ENCODE data around the gene B4GAT1.
A peak's percentile ranks its signal among the peaks of the same experiment; 100 is the strongest.
"Not testable (repeated sequence)": the region's sequence is repeated elsewhere in the genome, so short reads cannot be mapped to it uniquely, and the experiment has no call there.

Gene B4GAT1

DNA sequence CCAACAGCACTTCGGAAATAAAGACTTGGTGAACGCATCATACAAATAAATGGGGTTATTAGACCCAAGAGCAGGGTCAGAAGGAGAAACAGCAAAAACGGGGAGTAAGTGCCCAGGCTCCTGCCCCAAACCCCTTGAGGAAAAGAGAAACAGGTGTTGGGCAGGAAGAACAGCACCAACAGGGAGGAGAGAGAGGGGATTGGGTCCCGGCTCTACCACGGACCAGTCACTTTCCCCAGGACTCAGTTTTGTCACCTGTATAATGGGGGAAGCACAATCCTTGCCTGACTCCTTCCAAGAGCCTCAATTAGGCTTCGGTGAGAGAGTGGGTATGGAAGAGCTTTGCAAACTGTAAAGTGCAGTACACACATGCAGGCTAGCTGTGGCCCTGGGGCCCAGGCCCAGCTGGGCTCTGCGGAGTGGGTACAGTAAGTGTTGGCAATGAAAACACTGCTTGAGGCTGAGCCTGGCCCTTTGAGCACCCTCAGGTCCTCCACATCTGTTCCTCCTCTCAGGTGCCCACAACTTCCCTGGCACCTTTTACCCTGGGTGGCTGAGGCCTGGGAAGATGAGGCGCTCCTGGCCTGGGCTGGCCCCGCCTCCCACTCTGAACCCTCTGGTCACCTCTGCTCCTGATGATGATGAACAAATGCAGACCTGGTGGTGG, 15.2 kb upstream of the B4GAT1 start:
- DNase-seq = no peak

DNA sequence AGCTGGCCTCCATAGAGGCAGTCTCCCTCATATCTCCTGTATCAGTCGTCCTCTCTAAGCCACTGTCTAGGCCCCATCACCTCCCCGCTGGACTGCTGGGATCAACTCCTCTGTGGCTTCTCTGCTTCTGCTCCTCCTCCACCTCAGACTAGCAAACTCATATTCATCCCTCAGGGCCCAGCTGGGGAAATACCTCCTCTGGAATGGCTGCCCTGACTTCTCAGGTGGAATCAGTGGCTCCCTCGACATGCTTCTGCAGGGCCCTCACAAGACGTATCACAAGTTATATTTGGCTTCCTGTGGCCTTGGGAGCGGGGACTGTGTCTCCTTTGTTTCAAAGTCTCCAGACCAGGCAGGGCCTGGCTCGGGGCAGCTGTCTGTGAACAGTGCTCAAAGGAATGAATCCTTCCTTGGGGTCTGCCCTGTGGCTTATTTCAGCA, 14.1 kb upstream of the B4GAT1 start:
- no peak for DNase-seq

- DNase-seq = no peak
Observed at GRCh38 chr11:66360406-66361073, 13.1 kb upstream of the B4GAT1 start.

- DNase-seq = no peak
Observed at GRCh38 chr11:66359662-66360087, 12.2 kb upstream of the B4GAT1 start.

DNA sequence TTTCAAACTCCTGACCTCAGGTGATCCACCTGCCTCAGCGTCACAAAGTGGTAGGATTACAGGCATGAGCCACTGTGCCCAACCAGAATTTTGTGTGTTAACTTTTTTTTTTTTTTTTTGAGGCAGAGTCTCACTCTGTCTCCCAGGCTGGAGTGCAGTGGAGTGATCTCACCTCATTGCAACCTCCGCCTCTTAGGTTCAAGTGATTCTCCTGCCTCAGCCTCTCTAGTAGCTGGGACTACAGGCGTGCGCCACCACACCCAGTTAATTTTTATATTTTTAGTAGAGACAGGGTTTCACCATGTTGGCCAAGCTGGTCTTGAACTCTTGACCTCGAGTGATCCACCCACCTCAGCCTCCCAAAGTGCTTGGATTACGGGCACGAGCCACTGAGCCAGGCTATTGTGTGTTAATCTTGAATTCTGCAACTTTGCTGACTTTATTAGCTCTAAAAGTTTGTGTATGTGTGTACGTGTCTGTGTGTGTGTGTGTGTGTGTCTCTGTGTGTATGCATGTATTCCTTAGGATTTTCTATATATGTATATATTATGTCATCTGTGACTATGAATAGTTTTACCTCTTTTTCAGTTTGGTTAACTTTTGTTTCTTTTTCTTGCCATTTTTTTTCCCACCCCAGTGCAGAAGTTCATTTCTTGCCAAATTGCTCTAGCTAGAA, 3.3 kb upstream of the B4GAT1 start:
- DNase-seq = not testable (repeated sequence)

DNA sequence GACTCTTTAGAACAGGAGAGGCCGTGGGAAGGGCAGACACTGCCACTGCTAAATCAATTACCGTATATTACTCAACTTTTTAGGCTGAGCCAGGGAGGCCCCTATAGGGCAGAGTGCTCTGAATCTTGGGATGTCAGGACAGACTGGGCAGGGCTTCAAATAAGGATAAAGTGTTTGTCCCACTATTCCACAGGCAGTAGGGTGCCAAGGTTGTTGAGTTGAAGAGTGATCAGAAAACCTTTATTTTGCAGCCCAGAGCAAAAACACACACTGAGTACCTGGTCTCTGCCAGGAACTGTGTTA, 1.6 kb upstream of the B4GAT1 start:
- no peak for DNase-seq

GRCh38 chr11:66346476-66347424, 679 bp downstream of the B4GAT1 start:
- no peak for DNase-seq

DNA sequence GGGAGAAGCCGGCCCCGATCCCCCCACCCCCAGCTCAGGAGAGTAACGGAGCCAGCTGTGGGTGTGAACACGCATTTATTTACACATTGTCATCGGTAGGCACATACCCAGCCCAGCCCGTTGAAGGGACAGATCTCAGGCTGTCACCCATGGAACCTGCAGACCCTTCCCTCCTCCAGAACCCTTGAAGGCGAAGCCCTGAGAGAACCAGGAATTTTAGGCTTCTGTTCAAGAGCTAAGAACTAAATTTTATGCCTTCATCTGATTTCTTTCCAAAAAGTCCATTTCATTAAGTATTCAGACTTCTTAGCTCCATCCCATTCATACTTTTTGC, 2.1 kb downstream of the B4GAT1 start:
- no peak for DNase-seq

DNA sequence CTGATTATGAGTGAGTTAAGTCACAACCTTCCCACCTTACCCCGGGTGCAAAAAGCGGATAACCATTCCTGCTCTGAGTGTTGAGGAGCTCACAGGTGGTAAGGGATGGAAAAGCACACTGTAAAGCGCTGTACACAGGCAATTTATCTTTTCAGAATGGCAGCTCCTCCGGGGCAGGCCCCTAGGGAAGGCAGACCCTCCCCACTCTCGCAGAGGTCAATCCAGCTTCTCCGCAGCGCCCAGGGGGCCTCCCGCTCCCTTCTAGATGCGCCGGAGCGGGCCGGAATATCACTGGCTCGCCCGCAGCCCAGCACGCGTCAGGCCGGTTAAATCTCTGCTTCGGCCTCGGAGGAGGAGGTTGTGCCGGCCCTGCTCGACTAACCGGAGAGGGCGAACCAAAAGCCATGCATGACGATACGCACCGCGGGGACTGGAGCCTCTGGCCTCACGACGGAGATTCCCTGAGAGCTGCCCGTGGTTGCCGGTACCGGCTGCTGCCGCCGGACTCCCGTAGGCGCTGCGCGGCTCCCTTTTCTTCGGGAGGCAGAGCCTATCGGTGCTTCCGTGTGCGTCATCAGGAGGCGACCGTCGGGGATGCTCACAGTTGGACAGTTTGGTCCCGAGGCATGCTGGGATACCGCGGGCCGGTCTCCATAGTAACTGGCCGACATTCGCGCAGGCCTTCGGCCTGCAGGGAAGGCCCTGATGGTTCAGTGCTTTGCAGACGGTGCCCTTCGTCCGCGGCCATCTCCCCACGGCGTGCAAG, 2.7 kb downstream of the B4GAT1 start, which contains the start of gene BRMS1:
Gene BRMS1 (minus strand): TSS at position 555 of the 766 bp plus-strand sequence. CDS start 2,870 bp downstream, outside the sequence.
- peak; percentile 99 for DNase-seq

DNA sequence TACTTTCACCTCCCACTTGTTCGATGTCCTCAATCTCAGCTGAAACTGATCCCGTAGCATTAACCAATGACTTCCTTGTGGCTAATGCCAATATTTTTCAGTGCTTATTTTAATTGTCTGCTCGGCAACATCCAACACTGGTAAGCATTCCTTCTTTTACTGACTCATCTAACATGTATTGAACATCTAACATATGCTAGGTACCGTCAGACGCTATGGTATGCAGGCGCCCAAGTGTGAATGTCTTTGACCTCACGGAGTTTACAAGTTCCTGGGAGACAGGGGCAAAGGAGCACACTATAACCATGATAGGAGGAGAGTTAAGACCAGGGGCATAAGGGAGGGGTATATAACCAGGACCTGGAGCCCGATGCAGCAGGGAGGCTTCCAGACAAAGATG, 4.3 kb downstream of the B4GAT1 start:
- no peak for DNase-seq

DNA sequence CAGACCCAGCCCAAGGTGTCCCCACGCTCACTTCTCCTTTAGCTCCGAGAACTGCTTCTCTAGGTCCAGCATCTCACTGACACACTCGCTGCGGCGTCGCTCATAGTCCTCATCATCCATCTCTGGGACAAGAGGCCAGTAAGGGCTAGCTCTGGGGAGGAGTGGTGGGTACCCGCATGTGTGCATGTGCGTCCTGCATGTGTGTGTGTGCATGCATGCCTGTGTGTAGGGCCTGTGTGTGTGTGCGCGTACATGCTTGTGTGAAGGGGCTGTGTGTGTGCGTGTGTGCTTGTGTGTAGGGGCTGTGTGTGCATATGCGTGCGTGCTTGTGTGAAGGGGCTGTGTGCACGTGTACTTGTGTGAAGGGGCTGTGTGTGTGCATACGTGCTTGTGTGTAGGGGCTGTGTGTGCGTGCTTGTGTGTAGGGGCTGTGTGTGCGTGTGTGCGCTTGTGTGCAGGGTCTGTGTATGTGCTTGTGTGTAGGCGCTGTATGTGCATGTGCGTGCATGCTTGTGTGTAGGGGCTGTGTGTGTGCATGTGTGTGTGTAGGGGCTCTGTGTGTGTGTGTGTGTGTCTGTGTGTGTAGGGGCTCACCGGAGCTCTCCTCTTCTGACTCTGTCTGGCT, 5.8 kb downstream of the B4GAT1 start:
- DNase-seq = no peak

GRCh38 chr11:66340596-66341501, 6.6 kb downstream of the B4GAT1 start:
- DNase-seq = no peak

DNA sequence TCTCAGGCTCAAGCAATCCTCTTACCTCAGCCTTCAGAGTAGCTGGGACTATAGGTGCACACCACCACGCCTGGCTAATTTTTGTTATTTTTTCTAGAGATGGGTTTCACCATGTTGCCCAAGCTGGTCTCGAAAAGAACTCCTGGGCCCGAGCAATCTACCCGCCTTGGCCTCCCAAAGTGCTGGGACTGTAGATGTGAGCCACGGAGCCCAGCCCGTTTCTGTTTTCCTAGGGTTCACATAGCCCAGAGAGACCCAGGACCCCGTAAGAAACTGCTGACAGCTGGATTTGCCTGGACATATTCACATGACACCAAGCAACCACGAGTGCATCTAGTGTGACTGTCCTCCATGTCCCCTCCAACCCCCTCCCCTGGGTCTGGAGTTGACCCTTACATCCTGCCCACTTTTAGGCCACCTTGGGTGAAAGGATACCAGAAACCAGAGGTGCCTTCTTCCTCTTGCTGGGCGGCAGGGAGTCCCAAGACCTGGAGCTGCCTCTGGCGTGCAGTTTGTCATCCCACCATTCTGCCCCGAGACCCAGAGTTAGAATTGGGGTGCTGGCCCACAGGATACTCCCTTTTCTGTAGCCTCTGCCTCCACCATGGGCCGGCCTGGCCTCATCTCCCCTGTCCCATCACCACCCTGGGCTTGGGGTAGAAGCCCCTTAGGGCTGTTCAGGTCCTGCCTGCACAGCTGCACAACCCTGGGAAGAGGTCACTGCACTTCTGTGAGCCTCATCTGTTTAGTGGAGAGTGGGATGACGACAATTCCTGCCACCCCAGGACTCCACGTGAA, 7.5 kb downstream of the B4GAT1 start:
- DNase-seq = no peak

- no peak for DNase-seq
Observed at GRCh38 chr11:66339162-66339675, 8.2 kb downstream of the B4GAT1 start.

- no peak for DNase-seq
Observed at GRCh38 chr11:66338276-66339161, 8.9 kb downstream of the B4GAT1 start.

- DNase-seq = no peak
Observed at GRCh38 chr11:66337103-66337899, 10.1 kb downstream of the B4GAT1 start.

GRCh38 chr11:66336234-66337102, 11.0 kb downstream of the B4GAT1 start, which contains the start of gene RIN1:
TSS of gene RIN1 (minus strand) at chr11:66336434. CDS start at chr11:66336402, 32 bp downstream.
- peak; percentile 83 for DNase-seq
